ENCODE data around the gene PRDM11.

DNA sequence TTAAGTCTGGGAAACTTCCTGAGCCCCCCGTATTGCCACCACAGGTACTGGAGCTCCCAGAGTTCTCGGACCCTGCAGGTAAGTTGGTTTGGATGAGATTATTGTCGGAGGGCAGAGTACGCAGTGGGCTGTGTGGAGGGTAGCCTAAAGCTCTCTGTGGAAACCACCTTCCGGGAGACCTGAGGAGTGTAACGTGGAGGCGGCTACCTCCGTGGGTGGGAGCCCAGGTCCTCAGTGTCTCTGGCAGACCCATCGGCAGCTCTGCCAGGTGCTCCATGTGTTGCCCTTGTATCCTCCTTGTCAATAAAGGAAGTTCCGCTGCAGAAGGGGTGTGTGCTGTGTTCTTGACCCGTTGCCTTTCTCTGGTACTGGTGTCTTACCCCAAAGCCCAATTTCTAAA lies 78.3 kb downstream of the PRDM11 start:
- TF ChIP-seq, protein P1, sequence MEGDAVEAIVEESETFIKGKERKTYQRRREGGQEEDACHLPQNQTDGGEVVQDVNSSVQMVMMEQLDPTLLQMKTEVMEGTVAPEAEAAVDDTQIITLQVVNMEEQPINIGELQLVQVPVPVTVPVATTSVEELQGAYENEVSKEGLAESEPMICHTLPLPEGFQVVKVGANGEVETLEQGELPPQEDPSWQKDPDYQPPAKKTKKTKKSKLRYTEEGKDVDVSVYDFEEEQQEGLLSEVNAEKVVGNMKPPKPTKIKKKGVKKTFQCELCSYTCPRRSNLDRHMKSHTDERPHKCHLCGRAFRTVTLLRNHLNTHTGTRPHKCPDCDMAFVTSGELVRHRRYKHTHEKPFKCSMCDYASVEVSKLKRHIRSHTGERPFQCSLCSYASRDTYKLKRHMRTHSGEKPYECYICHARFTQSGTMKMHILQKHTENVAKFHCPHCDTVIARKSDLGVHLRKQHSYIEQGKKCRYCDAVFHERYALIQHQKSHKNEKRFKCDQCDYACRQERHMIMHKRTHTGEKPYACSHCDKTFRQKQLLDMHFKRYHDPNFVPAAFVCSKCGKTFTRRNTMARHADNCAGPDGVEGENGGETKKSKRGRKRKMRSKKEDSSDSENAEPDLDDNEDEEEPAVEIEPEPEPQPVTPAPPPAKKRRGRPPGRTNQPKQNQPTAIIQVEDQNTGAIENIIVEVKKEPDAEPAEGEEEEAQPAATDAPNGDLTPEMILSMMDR (conservative IDR thresholded peaks at IDR 0.05; ENCODE audit: low read depth, low read length), result no peak
- TF ChIP-seq EZH2 (IDR thresholded peaks at IDR 0.05; ENCODE audit: borderline replicate concordance, low read depth, low read length, poor library complexity, severe bottlenecking), result no peak

All from A673 (cell line).